NCI-H345 treated with DMSO at 0.1 percent for 48 hours (cell line): ENCODE data around the gene TACR1.
"Not testable (repeated sequence)": the region's sequence is repeated elsewhere in the genome, so short reads cannot be mapped to it uniquely, and the experiment has no call there.

Experiments used
- DNase-seq: peaks from one replicate; lab custom pipeline; 2025; ENCODE audit not compliant: unreplicated experiment; lab: John Stamatoyannopoulos, UW

TACR1 gene

DNA sequence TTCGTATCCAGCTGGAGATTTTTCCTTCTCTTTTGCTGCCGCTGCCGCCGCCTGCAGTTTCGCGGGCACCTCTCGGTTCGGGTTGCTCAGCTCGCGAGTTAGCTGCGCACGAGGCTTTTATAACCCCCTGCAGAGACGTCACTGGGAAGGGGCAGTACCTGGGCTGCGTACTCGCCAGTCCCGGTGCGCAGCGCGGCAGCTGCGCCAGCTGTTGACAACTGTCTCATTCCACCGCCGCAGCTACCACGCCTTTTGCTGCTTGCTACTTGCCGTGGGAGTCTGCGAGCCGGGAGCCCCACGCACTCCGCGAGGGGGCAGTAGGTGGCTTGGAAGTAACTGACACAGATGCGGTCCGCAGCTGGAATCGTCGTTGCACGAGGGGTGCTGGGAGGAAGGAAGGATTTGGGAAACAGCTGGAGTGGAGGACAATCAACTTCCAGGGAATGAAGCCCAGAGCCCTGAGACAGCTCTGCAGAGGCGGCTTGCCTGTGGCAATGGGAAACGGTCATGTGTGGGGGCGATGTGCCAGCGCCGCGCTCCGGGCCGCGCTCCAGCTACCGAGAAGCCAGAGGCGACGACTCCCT is at the start of gene TACR1:
TSS of gene TACR1 (minus strand) at position 93 of the 584 bp plus-strand sequence. CDS start 586 bp downstream, outside the sequence.
- peak; percentile 10 for DNase-seq

DNA sequence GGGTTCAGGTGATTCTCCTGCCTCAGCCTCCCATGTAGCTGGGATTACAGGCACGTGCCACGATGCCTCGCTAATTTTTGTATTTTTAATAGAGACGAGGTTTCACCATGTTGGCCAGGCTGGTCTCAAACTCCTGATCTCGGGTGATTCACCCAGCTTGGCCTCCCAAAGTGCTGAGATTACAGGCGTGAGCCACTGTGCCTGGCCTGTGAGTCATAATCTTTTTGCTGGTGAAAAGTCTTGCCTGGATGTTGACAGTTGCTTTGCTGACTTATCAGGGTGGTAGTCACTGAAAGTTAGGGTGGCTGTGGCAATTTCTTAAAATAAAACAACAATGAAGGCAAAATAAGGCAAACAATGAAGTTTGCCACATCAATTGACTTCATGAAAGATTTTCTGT is 49.3 kb upstream of the TACR1 start:
- DNase-seq, result not testable (repeated sequence)

DNA sequence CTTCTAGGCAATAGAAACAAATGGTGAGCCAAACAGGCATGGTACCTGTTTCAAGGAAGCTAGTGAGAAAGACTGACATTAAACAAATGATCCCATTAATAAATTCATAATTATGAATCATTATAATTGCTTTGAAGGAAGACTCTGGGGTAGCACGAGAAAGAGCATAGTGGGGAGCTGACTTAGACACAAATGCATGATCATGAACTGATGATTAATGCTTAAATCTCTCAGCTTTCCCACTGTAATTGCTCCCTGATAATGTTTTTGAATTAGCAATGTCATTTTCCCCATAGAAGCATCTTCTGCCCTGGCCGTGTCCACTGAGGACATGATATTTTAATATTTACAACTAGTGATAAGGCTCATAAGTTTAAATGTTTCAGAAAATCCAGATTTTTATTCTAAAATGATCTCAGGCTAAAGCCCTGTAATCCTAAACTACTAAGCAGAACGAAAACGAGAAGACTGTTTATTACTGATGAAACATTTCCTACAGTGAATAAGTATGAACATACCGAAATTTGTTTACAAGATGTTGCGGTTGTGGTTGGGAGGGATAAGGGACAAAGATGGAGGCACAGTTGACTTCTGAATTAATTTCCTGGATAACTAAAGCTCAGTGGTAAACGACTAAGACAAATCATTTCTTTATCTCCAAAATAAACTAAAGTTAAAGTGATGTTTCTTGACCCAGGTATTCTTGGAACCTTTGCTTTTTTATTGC is 47.3 kb upstream of the TACR1 start:
- DNase-seq, result no peak

DNA sequence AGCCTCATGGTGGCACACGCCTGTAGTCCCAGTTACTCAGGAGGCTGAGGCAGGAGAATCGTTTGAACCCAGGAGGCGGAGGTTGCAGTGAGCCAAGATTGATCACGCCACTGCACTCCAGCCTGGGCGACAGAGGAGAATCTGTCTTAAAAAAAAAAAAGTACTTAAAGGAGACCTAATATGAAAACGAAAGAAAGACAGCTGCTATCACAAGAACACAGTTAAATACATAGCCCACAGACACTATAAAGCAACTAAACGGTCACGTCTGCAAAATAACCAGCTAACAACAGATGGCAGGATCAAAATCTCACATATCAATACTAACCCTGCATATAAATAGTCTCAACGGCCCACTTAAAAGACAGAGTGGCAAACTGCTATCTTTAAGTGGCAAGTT is 43.9 kb upstream of the TACR1 start:
- no peak for DNase-seq

- DNase-seq, result no peak
Observed at GRCh38 chr2:75241696-75242095, 42.4 kb upstream of the TACR1 start.

- no peak for DNase-seq
Observed at GRCh38 chr2:75238670-75239330, 39.5 kb upstream of the TACR1 start.

- no peak for DNase-seq
Observed at GRCh38 chr2:75237296-75237695, 38.0 kb upstream of the TACR1 start.

- no peak for DNase-seq
Observed at GRCh38 chr2:75233965-75234364, 34.6 kb upstream of the TACR1 start.

GRCh38 chr2:75226617-75227016 is 27.3 kb upstream of the TACR1 start:
- no peak for DNase-seq

DNA sequence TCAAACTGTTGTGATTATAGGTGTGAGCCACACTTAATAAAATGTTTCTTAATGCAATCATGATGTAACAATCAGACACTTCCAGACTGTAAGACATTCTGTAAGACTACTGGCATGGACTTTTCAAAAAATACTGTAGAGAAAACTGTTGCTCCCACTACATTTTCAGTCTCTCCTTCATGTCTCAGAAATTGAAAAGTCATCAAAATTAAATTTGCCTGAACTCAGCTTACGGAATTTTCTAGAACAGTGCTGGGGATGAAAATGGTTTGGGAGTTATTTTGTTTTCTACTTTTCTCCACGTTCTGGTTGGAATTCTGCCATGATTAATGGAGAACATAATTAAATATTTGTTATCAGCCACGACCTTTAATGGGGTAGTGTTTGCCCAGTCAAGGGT is 26.8 kb upstream of the TACR1 start:
- no peak for DNase-seq

GRCh38 chr2:75224636-75225094 is 25.3 kb upstream of the TACR1 start:
- DNase-seq, result peak; percentile 78

- no peak for DNase-seq
Observed at GRCh38 chr2:75222527-75222926, 23.2 kb upstream of the TACR1 start.

DNA sequence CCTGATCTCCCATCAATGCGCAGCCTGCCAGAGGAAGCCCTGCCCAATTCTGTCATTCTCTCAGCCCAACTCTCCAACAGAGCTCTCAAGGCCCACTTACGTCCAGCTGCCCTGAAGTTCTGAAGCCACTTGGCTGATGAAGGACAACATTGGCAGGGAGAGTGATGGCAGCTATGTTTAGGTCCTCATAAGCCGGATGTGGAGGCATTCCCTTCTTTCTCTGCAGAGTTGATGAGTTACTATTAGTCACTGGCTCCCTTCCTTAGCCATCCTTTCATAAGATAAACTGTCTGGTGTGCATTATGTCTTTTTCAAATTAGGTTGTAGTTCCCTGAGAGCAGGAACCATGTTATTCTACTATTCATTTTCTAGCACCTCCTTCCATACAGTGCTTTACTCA is 22.5 kb upstream of the TACR1 start:
- no peak for DNase-seq

- DNase-seq, result not testable (repeated sequence)
Observed at GRCh38 chr2:75219213-75219612, 19.9 kb upstream of the TACR1 start.

DNA sequence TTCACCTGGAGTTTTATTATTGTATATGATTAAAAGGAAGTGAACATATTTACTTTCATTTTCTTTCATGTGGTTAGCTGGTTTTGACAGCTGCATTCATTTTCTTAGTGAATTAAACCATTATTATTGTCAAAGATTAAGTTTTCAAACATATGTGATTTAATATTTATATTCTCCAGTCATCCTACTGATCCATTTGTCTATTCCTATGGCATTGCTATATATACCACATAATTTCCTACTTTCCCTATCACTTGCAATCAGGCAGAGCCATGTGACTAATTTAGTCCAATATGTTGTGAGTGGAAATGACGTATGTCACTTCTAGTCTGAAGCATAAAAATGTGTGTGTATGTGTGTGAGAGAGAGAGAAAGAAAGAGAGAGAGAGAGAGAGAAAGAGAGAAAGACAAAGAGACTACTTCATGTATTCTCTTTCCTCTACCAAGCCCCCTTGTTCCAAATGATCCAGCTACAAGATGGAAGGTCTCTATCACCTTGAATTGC is 12.0 kb upstream of the TACR1 start:
- no peak for DNase-seq

DNA sequence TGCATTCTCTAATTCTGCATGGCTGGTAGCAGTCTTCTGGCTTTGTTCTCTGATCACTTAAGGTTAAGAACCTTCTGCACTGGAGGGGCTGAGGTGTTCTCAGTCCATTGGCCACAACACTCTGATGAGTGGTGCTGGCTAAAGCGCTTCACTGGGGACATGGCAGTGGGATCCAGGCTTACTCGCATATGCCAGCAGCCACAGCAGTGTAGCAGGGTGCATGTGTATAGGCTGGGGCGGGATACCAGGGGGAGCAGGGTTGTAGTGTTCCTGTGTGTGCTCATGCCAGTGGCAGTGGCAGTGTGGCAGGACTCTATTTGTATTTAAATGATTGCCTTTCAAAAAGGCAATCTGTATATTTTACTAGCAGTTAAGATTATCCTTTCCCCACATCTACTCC is 11.1 kb upstream of the TACR1 start:
- no peak for DNase-seq

- DNase-seq, result no peak
Observed at GRCh38 chr2:75208738-75209137, 9.4 kb upstream of the TACR1 start.

DNA sequence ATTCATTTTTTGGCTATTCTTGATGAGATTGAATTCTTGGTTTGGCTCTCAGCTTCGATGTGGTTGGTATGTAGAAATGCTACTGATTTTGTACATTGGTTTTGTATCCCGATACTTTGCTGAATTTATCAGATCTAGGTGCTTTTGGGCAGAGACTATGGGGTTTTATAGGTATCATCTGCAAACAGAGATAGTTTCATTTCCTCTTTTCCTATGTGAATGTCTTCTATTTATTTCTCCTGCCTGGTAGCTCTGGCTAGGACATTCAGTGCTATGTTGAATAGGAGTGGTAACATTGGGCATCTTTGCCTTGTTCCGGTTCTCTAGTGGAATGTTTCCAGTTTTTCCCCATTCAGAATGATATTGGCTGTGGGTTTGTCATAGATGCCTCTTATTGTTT is 5.5 kb upstream of the TACR1 start:
- DNase-seq, result no peak

DNA sequence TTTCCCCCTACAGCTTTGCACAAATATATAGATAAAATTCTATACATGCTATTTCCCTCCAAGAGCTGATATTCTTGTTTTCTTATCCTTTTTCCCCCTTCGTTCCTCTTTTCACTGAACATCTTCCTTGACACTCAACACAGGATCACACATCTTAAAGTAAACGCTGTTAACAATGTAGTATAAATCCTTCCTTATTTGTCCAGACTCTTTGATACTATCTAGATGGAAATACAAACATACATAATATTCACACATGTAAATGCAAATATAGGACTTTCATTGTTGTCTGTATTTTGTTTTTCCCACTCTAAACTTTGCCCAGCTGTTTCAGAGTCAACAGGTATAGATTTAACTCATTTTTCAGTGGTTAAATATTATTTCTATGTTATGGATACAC is 3.0 kb upstream of the TACR1 start:
- no peak for DNase-seq

DNA sequence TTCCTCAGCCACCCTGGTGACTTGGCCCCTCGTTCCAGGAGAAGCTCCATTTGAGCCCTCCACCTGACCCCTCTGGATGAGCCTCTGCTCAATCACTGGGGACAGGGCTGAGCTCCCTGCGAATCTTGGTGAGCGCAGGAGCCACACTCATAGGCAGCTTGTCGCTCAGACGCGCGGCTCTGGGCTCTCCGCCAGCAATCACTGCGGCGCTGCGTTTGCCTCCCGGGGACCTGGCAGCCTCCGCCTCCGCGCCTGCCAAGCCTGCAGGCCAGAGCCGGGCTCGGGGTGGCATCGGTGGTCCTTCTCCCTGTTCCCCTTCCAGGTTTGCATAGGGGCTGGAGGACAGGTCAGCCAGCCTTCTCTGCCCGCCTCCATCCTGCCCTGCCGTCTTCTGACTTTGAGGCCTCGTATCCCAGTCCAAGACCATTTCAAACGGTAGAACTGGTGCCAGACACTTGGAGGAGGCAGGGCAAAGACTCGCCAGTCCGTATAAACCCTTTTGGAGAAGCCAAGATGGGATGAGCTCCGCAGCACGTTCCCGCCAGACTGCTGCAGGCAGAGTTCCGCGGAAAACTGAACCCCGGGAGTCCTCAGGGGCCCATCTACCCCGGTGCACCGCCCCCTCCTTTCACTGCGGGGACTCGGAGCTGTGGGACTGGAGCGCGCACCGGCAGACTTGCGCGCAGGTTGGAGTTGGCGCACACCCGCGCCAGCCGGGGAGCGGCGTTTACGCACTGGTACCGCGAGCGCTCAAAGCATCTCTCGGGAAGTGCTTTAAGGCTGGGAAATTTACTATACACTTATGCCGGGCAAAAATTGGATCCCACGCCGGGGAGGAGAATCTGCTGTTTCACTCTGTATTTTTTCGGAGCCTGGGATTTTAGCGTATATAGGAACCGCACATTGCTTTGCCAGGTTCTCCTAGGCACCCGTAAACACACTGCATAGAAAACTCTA is 1.1 kb upstream of the TACR1 start:
- peak; percentile 77 for DNase-seq
